Astrocyte (in vitro differentiated cells and primary cell): ENCODE measurements around the gene SCN2B. TPM values are rescaled to one million over a fixed set of nuclear protein-coding genes. Genes with fewer than 3 reads are reported as not detected.

Experiments
- DNase-seq: peaks from one replicate; pipeline ENCODE4 v3.0.0-alpha.2; 2010; ENCODE audit warnings: low read depth
- FAIRE-seq: peaks from 2 replicates; lab custom pipeline; 2011; peaks lifted over from hg19 to GRCh38; lab: Jason Lieb, UNC
- H2AFZ ChIP-seq: 2 replicates; pipeline ENCODE4 v1.6.0; 2012; ENCODE audit warnings: low read depth, low read length, inconsistent platforms
- H3K27ac ChIP-seq: 2 replicates; pipeline ENCODE4 v1.5.1; 2011; ENCODE audit warnings: low read depth, low read length, inconsistent platforms
- H3K27me3 ChIP-seq: 2 replicates; pipeline ENCODE4 v1.6.0; 2011; ENCODE audit warnings: low read length, inconsistent platforms; ENCODE audit not compliant: insufficient read depth
- H3K36me3 ChIP-seq: 2 replicates; pipeline ENCODE4 v1.5.1; 2011; ENCODE audit warnings: low read length, inconsistent platforms; ENCODE audit not compliant: insufficient read depth
- H3K4me1 ChIP-seq: 2 replicates; pipeline ENCODE4 v1.5.1; 2011; ENCODE audit warnings: low read length, inconsistent platforms; ENCODE audit not compliant: insufficient read depth
- H3K4me2 ChIP-seq: 2 replicates; pipeline ENCODE4 v1.6.0; 2012; ENCODE audit warnings: low read length, inconsistent platforms
- H3K4me3 ChIP-seq: 2 replicates; pipeline ENCODE4 v1.5.1; 2011; ENCODE audit warnings: low read depth, mild to moderate bottlenecking, low read length, inconsistent platforms; ENCODE audit not compliant: insufficient read depth
- H3K79me2 ChIP-seq: 2 replicates; pipeline ENCODE4 v1.6.0; 2012; ENCODE audit warnings: mild to moderate bottlenecking, low read length, inconsistent platforms; ENCODE audit not compliant: insufficient read depth
- H3K9ac ChIP-seq: 2 replicates; pipeline ENCODE4 v1.6.0; 2012; ENCODE audit warnings: mild to moderate bottlenecking, low read length, inconsistent platforms
- H3K9me3 ChIP-seq: 2 replicates; pipeline ENCODE4 v1.5.1; 2012; ENCODE audit warnings: low read depth, mild to moderate bottlenecking, low read length, inconsistent platforms; ENCODE audit not compliant: insufficient read depth
- H4K20me1 ChIP-seq: 2 replicates; pipeline ENCODE4 v1.6.0; 2012; ENCODE audit warnings: low read length, inconsistent platforms; ENCODE audit not compliant: insufficient read depth
- H3K27ac Mint-ChIP-seq: one replicate; pipeline ENCODE4 v1.8.0; 2021; ENCODE audit warnings: mild to moderate bottlenecking, mixed read lengths; ENCODE audit not compliant: unreplicated experiment
- H3K27me3 Mint-ChIP-seq: one replicate; pipeline ENCODE4 v1.8.0; 2021; ENCODE audit warnings: low read depth, mixed read lengths; ENCODE audit not compliant: unreplicated experiment
- H3K36me3 Mint-ChIP-seq: one replicate; pipeline ENCODE4 v1.8.0; 2021; ENCODE audit warnings: low read depth, mixed read lengths; ENCODE audit not compliant: unreplicated experiment
- H3K4me1 Mint-ChIP-seq: one replicate; pipeline ENCODE4 v1.8.0; 2021; ENCODE audit warnings: low read depth, mixed read lengths; ENCODE audit not compliant: unreplicated experiment
- H3K4me3 Mint-ChIP-seq: one replicate; pipeline ENCODE4 v1.8.0; 2021; ENCODE audit warnings: mild to moderate bottlenecking, moderate library complexity, mixed read lengths; ENCODE audit not compliant: unreplicated experiment
- H3K9me3 Mint-ChIP-seq: one replicate; pipeline ENCODE4 v1.8.0; 2021; ENCODE audit warnings: mild to moderate bottlenecking, mixed read lengths; ENCODE audit not compliant: unreplicated experiment
- CTCF ChIP-seq: IDR thresholded peaks from 2 replicates; pipeline ENCODE4 v1.5.1; 2011; ENCODE audit warnings: low read depth, mild to moderate bottlenecking, inconsistent platforms, low read length, moderate library complexity; ENCODE audit not compliant: insufficient read depth
- EZH2 ChIP-seq: IDR thresholded peaks from 2 replicates; pipeline ENCODE4 v1.6.1; 2012; ENCODE audit warnings: mild to moderate bottlenecking, low read length, inconsistent platforms; ENCODE audit not compliant: insufficient read depth
- total RNA-seq: library from RNA; stranded (reverse); gene quantifications from 2 replicates; pipeline ENCODE4 v1.2.1, GENCODE V29; 2021

Gene SCN2B
- total RNA-seq, 1 donor from 2014 or later, result 0.18 TPM

DNA sequence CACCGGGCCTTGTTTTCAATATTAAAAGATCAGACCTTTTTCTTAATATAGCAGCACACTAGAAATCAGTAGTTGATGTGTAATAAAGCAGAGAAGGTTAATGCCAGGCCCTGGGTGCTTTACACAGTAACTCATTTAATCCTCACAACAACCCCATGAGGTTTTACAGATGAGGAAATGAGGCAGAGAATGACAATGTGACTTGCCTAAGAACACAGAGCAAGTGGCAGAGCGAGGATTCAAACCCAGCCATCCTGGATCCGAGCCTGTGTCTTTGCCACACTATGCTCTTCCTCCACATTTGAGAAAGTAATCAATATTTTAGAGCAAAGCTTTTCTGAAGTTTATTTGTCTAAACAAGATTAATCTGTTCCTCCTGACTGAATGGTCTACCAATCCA is 41.1 kb upstream of the SCN2B start:
- no peak for TF ChIP-seq CTCF
- no peak for TF ChIP-seq EZH2
- Mint-ChIP-seq H3K27me3 (peaks cover 14% of the 10 kb centered on the region), H3K9me3 (no peaks in the 10 kb centered on the region)

GRCh38 chr11:118216621-118217481 is 40.4 kb upstream of the SCN2B start:
- Histone ChIP-seq H3K4me2 (no peak overlapping the region), H3K79me2 (no peaks in the 10 kb centered on the region), H3K9ac (no peak overlapping the region), H3K4me1 (no peaks in the 10 kb centered on the region), H3K27ac (no peak overlapping the region), H2AFZ (no peak overlapping the region), H3K27me3 (peaks cover 39% of the 10 kb centered on the region), H3K36me3 (no peaks in the 10 kb centered on the region), H3K4me3 (no peak overlapping the region), H4K20me1 (no peaks in the 10 kb centered on the region), H3K9me3 (no peaks in the 10 kb centered on the region)
- DNase-seq, result no peak
- no peaks in the 10 kb centered on the region for H3K36me3 Mint-ChIP-seq
- no peaks in the 10 kb centered on the region for H3K4me1 Mint-ChIP-seq
- H3K9me3 Mint-ChIP-seq, result no peaks in the 10 kb centered on the region
- TF ChIP-seq EZH2 (no peak), CTCF (no peak)
- no peak for FAIRE-seq
- no peak overlapping the region for H3K4me3 Mint-ChIP-seq
- H3K27me3 Mint-ChIP-seq, result peaks cover 17% of the 10 kb centered on the region
- H3K27ac Mint-ChIP-seq, result no peak overlapping the region

More for the DNA sequence above, 41.1 kb upstream of the SCN2B start:
- Mint-ChIP-seq H3K27ac (no peak overlapping the region), H3K36me3 (no peaks in the 10 kb centered on the region), H3K4me1 (no peaks in the 10 kb centered on the region), H3K4me3 (no peak overlapping the region)
- Histone ChIP-seq H3K4me1 (no peaks in the 10 kb centered on the region), H2AFZ (no peak overlapping the region), H3K4me2 (no peak overlapping the region), H3K9me3 (no peaks in the 10 kb centered on the region), H3K36me3 (no peaks in the 10 kb centered on the region), H4K20me1 (no peaks in the 10 kb centered on the region), H3K27me3 (peaks cover 34% of the 10 kb centered on the region), H3K9ac (no peak overlapping the region), H3K4me3 (no peak overlapping the region), H3K79me2 (no peaks in the 10 kb centered on the region), H3K27ac (no peak overlapping the region)
- FAIRE-seq (no peak), DNase-seq (no peak)

DNA sequence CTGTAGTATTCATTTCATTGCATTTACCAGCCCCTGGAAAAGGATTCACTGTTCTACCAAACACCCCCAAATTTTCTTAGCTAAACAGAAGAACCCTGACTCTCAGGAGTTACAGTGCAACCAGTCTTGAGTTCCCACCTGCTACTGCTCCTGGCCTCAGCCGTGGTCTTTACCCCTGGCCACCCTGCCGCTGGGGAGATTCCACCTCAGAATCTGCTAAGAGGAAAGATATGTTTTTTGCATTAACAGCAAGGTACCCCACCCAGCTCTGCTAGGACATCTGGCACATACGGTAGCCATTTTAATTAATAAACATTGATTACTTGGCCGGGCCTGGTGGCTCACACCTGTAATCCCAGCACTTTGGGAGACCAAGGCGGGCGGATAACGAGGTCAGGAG is 39.3 kb upstream of the SCN2B start:
- Mint-ChIP-seq H3K27me3 (peaks cover 19% of the 10 kb centered on the region), H3K27ac (no peak overlapping the region), H3K4me1 (peaks cover 2% of the 10 kb centered on the region), H3K4me3 (no peak overlapping the region), H3K9me3 (no peaks in the 10 kb centered on the region), H3K36me3 (no peaks in the 10 kb centered on the region)
- Histone ChIP-seq H3K27ac (no peak overlapping the region), H4K20me1 (no peaks in the 10 kb centered on the region), H3K36me3 (no peaks in the 10 kb centered on the region), H3K4me3 (no peak overlapping the region), H3K9ac (no peak overlapping the region), H3K9me3 (no peaks in the 10 kb centered on the region), H2AFZ (no peak overlapping the region), H3K79me2 (no peaks in the 10 kb centered on the region), H3K27me3 (peaks cover 39% of the 10 kb centered on the region), H3K4me1 (no peaks in the 10 kb centered on the region), H3K4me2 (no peak overlapping the region)
- DNase-seq, result no peak
- no peak for FAIRE-seq
- TF ChIP-seq EZH2, result no peak
- TF ChIP-seq CTCF, result no peak
